H1 (cell line): ENCODE data around the gene SCAMP4. TPM values are rescaled to one million over a fixed set of nuclear protein-coding genes. Genes with fewer than 3 reads are reported as not detected.

Experiments
- CTCF ChIA-PET: fragments of 300-600 bp; sonication (Branson Sonifier 250); formaldehyde crosslinking; loops from one replicate; lab custom pipeline; 2021; ENCODE audit not compliant: partially characterized antibody; lab: Charles Lee
- POLR2A ChIA-PET: fragments of 300-600 bp; sonication (Branson Sonifier 250); formaldehyde crosslinking; loops from one replicate; lab custom pipeline; 2021; ENCODE audit warnings: inconsistent platforms; ENCODE audit not compliant: partially characterized antibody; lab: Charles Lee
- DNase-seq, 2 experiments: peaks; one replicate each; pipeline versions ENCODE4 v3.0.0 to v3.0.0-alpha.2; 2010 to 2022; ENCODE audit warnings: low spot score in 2 of 2, low read depth in 1 of 2, mixed read lengths in 1 of 2
- FAIRE-seq: peaks from 2 replicates; lab custom pipeline; 2011; peaks lifted over from hg19 to GRCh38; lab: Jason Lieb, UNC
- H2AFZ ChIP-seq: 2 replicates; pipeline ENCODE4 v1.8.1; 2012; ENCODE audit warnings: low read length, inconsistent platforms
- H2AK5ac ChIP-seq: 2 replicates; pipeline ENCODE4 v1.6.1; 2013; ENCODE audit warnings: low read depth, low read length
- H2BK120ac ChIP-seq: replicated peaks from 2 replicates; pipeline ENCODE3; 2013; ENCODE audit warnings: low read depth, low read length, inconsistent platforms
- H2BK12ac ChIP-seq: 2 replicates; pipeline ENCODE4 v1.6.1; 2013; ENCODE audit warnings: low read depth, low read length
- H2BK15ac ChIP-seq: 2 replicates; pipeline ENCODE4 v1.6.1; 2013; ENCODE audit warnings: low read length
- H2BK20ac ChIP-seq: 2 replicates; pipeline ENCODE4 v1.6.1; 2013; ENCODE audit warnings: low read length
- H2BK5ac ChIP-seq: 2 replicates; pipeline ENCODE4 v1.6.1; 2013; ENCODE audit warnings: low read depth, low read length
- H3K14ac ChIP-seq: 2 replicates; pipeline ENCODE4 v1.6.1; 2013; ENCODE audit warnings: inconsistent platforms; ENCODE audit not compliant: insufficient read length
- H3K18ac ChIP-seq: 2 replicates; pipeline ENCODE4 v1.6.1; 2013; ENCODE audit warnings: low read length; ENCODE audit errors: extremely low read depth
- H3K23ac ChIP-seq: 2 replicates; pipeline ENCODE4 v1.6.1; 2013; ENCODE audit warnings: inconsistent platforms; ENCODE audit not compliant: insufficient read length
- H3K23me2 ChIP-seq: 2 replicates; pipeline ENCODE4 v1.6.1; 2013; ENCODE audit warnings: low read depth, low read length
- H3K27ac ChIP-seq: 2 replicates; pipeline ENCODE4 v1.6.1; 2011; ENCODE audit warnings: low read depth, low read length, inconsistent platforms
- H3K27me3 ChIP-seq, 4 experiments: replicated peaks in 1 of 4; 1 replicate in 1 of 4; 2 replicates in 3 of 4; pipeline versions ENCODE4 v1.6.1 to v1.8.1; 2011 to 2013; ENCODE audit warnings: low read length in 3 of 4, mild to moderate bottlenecking in 3 of 4, inconsistent platforms in 2 of 4, mixed read lengths in 2 of 4, moderate library complexity in 1 of 4; ENCODE audit not compliant: control insufficient read depth in 3 of 4, insufficient read depth in 3 of 4; ENCODE audit errors: extremely low read depth in 1 of 4
- H3K36me3 ChIP-seq, 4 experiments: 2 replicates each; pipeline versions ENCODE4 v1.6.1 to v1.8.1; 2011 to 2013; ENCODE audit warnings: mild to moderate bottlenecking in 4 of 4, low read length in 3 of 4, moderate library complexity in 2 of 4, control low read depth in 1 of 4, inconsistent platforms in 1 of 4; ENCODE audit not compliant: insufficient read depth in 4 of 4, control insufficient read depth in 2 of 4
- H3K4ac ChIP-seq: replicated peaks from 2 replicates; pipeline ENCODE3; 2013; ENCODE audit warnings: low read length, low read depth, mixed read lengths, inconsistent platforms; ENCODE audit not compliant: insufficient read length
- H3K4me1 ChIP-seq, 4 experiments: replicated peaks in 1 of 4; 1 replicate in 1 of 4; 2 replicates in 3 of 4; pipeline versions ENCODE4 v1.6.1 to v1.8.1; 2011 to 2013; ENCODE audit warnings: low read length in 3 of 4, inconsistent platforms in 2 of 4, mixed read lengths in 1 of 4; ENCODE audit not compliant: insufficient read depth in 4 of 4, control insufficient read depth in 3 of 4
- H3K4me2 ChIP-seq, 2 experiments: 2 replicates each; pipeline versions ENCODE4 v1.6.1 to v1.8.1; 2011 to 2013; ENCODE audit warnings: low read depth in 2 of 2, low read length in 2 of 2, control low read depth in 1 of 2, inconsistent platforms in 1 of 2, mild to moderate bottlenecking in 1 of 2; ENCODE audit not compliant: insufficient read depth in 1 of 2
- H3K4me3 ChIP-seq, 4 experiments: fragments of 200-600, 300-600 bp in 1 of 4; sonication (generic), shearing (Covaris generic), sonication (Bioruptor Twin) in 1 of 4; 2 replicates each; pipeline versions ENCODE4 v1.5.1 to v1.8.1; 2011 to 2016; ENCODE audit warnings: low read length in 4 of 4, low read depth in 3 of 4, control low read depth in 2 of 4, inconsistent platforms in 2 of 4, mild to moderate bottlenecking in 2 of 4, mixed read lengths in 1 of 4, moderate library complexity in 1 of 4; ENCODE audit not compliant: insufficient read depth in 2 of 4; ENCODE audit errors: extremely low read depth in 1 of 4
- H3K56ac ChIP-seq: replicated peaks from 2 replicates; pipeline ENCODE3; 2013; ENCODE audit warnings: low read depth, mild to moderate bottlenecking, mixed read lengths, low read length, inconsistent platforms; ENCODE audit not compliant: insufficient read length
- H3K79me1 ChIP-seq: 2 replicates; pipeline ENCODE4 v1.6.1; 2013; ENCODE audit warnings: low read depth, low read length, control low read depth
- H3K79me2 ChIP-seq, 2 experiments: 2 replicates each; pipeline versions ENCODE4 v1.6.1 to v1.8.1; 2012 to 2013; ENCODE audit warnings: low read length in 2 of 2, mild to moderate bottlenecking in 2 of 2, inconsistent platforms in 1 of 2; ENCODE audit not compliant: insufficient read depth in 2 of 2, control insufficient read depth in 1 of 2
- H3K9ac ChIP-seq, 4 experiments: replicated peaks in 1 of 4; 1 replicate in 1 of 4; 2 replicates in 3 of 4; pipeline versions ENCODE4 v1.6.1 to v1.8.1; 2011 to 2013; ENCODE audit warnings: low read depth in 3 of 4, low read length in 3 of 4, control low read depth in 2 of 4, mild to moderate bottlenecking in 2 of 4, moderate library complexity in 2 of 4, inconsistent platforms in 1 of 4; ENCODE audit errors: extremely low read depth in 1 of 4
- H3K9me3 ChIP-seq, 2 experiments: 2 replicates each; pipeline versions ENCODE4 v1.6.1 to v1.8.1; 2012 to 2013; ENCODE audit warnings: mild to moderate bottlenecking in 2 of 2, moderate library complexity in 2 of 2, control low read depth in 1 of 2, inconsistent platforms in 1 of 2, low read depth in 1 of 2, low read length in 1 of 2, mixed read lengths in 1 of 2; ENCODE audit not compliant: insufficient read depth in 2 of 2
- H4K20me1 ChIP-seq, 2 experiments: replicated peaks in 1 of 2; 2 replicates each; pipeline versions ENCODE3 to v1.8.1; 2011 to 2013; ENCODE audit warnings: inconsistent platforms in 2 of 2, low read length in 2 of 2, mild to moderate bottlenecking in 1 of 2; ENCODE audit not compliant: insufficient read depth in 2 of 2, control insufficient read depth in 1 of 2
- H4K5ac ChIP-seq: 2 replicates; pipeline ENCODE4 v1.6.1; 2013; ENCODE audit warnings: low read length, low read depth, mixed read lengths, inconsistent platforms; ENCODE audit not compliant: insufficient read length
- H4K8ac ChIP-seq: 2 replicates; pipeline ENCODE4 v1.8.0; 2013; ENCODE audit warnings: mild to moderate bottlenecking, moderate library complexity, low read length, inconsistent platforms; ENCODE audit not compliant: insufficient read depth; ENCODE audit errors: extremely low read depth
- H4K91ac ChIP-seq: replicated peaks from 2 replicates; pipeline ENCODE3; 2013; ENCODE audit warnings: low read length, mixed read lengths, inconsistent platforms; ENCODE audit not compliant: insufficient read length
- SIN3A ChIP-seq, 2 experiments: IDR thresholded peaks in 1 of 2; conservative IDR thresholded peaks in 1 of 2; 2 replicates each; pipeline ENCODE4 v1.6.1; 2011 to 2012; ENCODE audit warnings: low read length in 2 of 2, improper control_type of control experiment in 1 of 2, low read depth in 1 of 2, mild to moderate bottlenecking in 1 of 2
- TAF1 ChIP-seq: IDR thresholded peaks from 2 replicates; pipeline ENCODE4 v1.6.1; 2011; ENCODE audit warnings: mild to moderate bottlenecking, low read depth, low read length
- WGBS, 2 experiments: shearing (Covaris generic) in 1 of 2; methylation state at CpG; one replicate each; pipeline versions ENCODE4 v1.1.6 to v1.1.7; 2013 to 2015; ENCODE audit warnings: low lambda C conversion rate in 2 of 2, mixed read lengths in 2 of 2, inconsistent platforms in 1 of 2, low coverage in 1 of 2, missing lambda C conversion rate in 1 of 2; ENCODE audit not compliant: insufficient replicate concordance in 2 of 2, insufficient coverage in 1 of 2, insufficient read length in 1 of 2; ENCODE audit errors: extremely low coverage in 1 of 2, missing lambda C conversion rate in 1 of 2; 5-methylcytosine and 5-hydroxymethylcytosine counted together
- polyA plus RNA-seq, 7 experiments: library from polyadenylated mRNA; depleted of rRNA in 3 of 7; stranded (reverse) in 5 of 7; unstranded in 2 of 7; fragments of >200 nt in 5 of 7; fragments of 200-250 nt in 2 of 7; gene quantifications; 1 replicate in 5 of 7; 2 replicates in 1 of 7; 4 replicates in 1 of 7; pipeline versions ENCODE4 v1.2.1 to v1.2.3, GENCODE V29; 2011 to 2013; ENCODE audit warnings: missing spikeins in 2 of 7, mixed read lengths in 2 of 7
- total RNA-seq: library from RNA; stranded (reverse); fragmentation: NEBNext Ultra II Directional; extraction: Animal tissue kit (Norgen Biotek cat#: 25700); gene quantifications from 2 replicates; pipeline ENCODE4 v1.2.1, GENCODE V29; 2021

SCAMP4 gene
- total and polyA plus RNA-seq, 2 of the 8 experiments (the other 6 are each of a cell fraction or from before 2014, with no cell fraction given) = 17.1 to 61.4 TPM

DNA sequence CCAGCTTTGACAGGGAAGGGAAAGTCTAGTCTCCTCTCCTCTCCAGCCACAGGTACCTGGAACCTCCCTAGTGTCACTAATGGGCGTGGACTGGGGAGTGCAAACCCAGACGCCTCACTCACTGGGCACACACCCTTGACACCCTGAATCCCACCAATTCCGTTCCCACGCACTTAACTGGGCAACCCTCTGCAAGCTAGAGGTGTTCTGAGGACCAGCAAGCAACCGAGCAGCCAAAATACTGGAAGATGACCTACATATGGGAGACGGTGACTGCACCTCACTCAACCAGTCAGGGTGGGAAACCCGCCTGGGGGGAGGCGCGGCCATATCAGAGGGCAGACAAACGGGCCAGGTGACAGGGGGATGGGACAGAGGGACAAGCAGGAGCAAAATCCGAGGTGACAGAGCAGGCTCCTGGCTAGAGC is 20.9 kb upstream of the SCAMP4 start:
- Histone ChIP-seq H2BK5ac (no peak overlapping the region), H2BK12ac (no peak overlapping the region), H3K9ac (peak overlapping the region in 3 of 4 experiments; percentile 8 to 15 (median 15); a peak in 6 of 7 replicates), H3K56ac (no peak overlapping the region), H3K27me3 (no peaks in the 10 kb centered on the region; a peak in 2 of 7 replicates), H3K4me3 (peak overlapping the region; percentile 69 to 81 (median 76)), H3K4me2 (peak overlapping the region; percentile 81 to 85), H2BK120ac (no peak overlapping the region), H3K14ac (no peak overlapping the region), H4K20me1 (peaks cover 13 to 23% of the 10 kb centered on the region in 2 experiments), H3K79me2 (peaks cover 7 to 29% of the 10 kb centered on the region in 2 experiments; a peak in 3 of 4 replicates), H3K4me1 (peaks cover 3 to 14% (median 9%) of the 10 kb centered on the region in 4 experiments; a peak in 6 of 7 replicates), H3K23ac (no peak overlapping the region), H3K4ac (no peak overlapping the region), H2AFZ (no peak overlapping the region), H2AK5ac (0 out of 2 replicates have a peak overlapping the region, but pooled peaks have one; percentile 82), H2BK15ac (no peak overlapping the region), H2BK20ac (no peak overlapping the region), H4K91ac (no peak overlapping the region), H3K27ac (no peak overlapping the region), H3K18ac (no peak overlapping the region), H3K36me3 (no peaks in the 10 kb centered on the region), H3K9me3 (no peaks in the 10 kb centered on the region), H3K79me1 (peaks cover 23% of the 10 kb centered on the region), H4K5ac (no peak overlapping the region), H4K8ac (no peak overlapping the region), H3K23me2 (peaks cover 6% of the 10 kb centered on the region; the same call in 1 of the 2 replicates)
- ChIA-PET CTCF (interaction anchor here (1.3 kb wide), 1 partner anchor 61 kb away, joined by 3 read pairs; no protein-coding TSS in a partner anchor), POLR2A (interaction anchor here (1.1 to 2.1 kb wide), 6 partner anchors 9 to 165 kb away, joined by 3 to 9 read pairs (median 4); partner anchors contain the start of genes ADAT3 and SCAMP4)
- TF ChIP-seq TAF1 (no peak), SIN3A (conservative IDR thresholded peaks at IDR 0.05 in 1 of 2, IDR thresholded peaks at IDR 0.05 in 1 of 2; ENCODE audit: low read depth in 1 of 2, low read length in 2 of 2) (0 out of 4 replicates have a peak, but pooled peaks of 1 of the 2 experiments have one; percentile 37)
- no peak for FAIRE-seq
- DNase-seq = no peak
- WGBS, 2 experiments = 38% methylated on average over 11 of the region's 11 CpGs; no CpG with 5 or more reads in 1 of the 2 experiments
